Spleen (tissue), 7 donors: ENCODE measurements around the gene KLHL8.

Experiments
- POLR2A ChIP-seq, 3 donors: fragments of 450-650 bp; IDR thresholded peaks; one replicate each; pipeline ENCODE4 v1.5.1; 2017; ENCODE audit warnings: antibody characterized with exemption in 3 of 3, mild to moderate bottlenecking in 1 of 3
- TF ChIP-seq, protein P1 (sequence below), 11 experiments: fragments of 200-600 bp in 7 of 11; fragments of 450-650 bp in 4 of 11; sonication (generic) in 4 of 11; IDR thresholded peaks in 8 of 11; conservative IDR thresholded peaks in 3 of 11; 1 replicate in 7 of 11; 2 replicates in 4 of 11; pipeline versions ENCODE4 v1.4.0 to v1.8.0; 2016 to 2021; ENCODE audit warnings: antibody characterized with exemption in 11 of 11, inconsistent platforms in 4 of 11, mild to moderate bottlenecking in 1 of 11
- donor health status: DM: no; HTN: no; CAD: no; lungs with moderate emphysema.
- donor health status: DM: no; HTN: no; CAD: no.
- donor health status: DM: no; HTN: no; CAD: no.

GRCh38 chr4:87249332-87250019, 29.1 kb upstream of the KLHL8 start:
- TF ChIP-seq, protein P1, sequence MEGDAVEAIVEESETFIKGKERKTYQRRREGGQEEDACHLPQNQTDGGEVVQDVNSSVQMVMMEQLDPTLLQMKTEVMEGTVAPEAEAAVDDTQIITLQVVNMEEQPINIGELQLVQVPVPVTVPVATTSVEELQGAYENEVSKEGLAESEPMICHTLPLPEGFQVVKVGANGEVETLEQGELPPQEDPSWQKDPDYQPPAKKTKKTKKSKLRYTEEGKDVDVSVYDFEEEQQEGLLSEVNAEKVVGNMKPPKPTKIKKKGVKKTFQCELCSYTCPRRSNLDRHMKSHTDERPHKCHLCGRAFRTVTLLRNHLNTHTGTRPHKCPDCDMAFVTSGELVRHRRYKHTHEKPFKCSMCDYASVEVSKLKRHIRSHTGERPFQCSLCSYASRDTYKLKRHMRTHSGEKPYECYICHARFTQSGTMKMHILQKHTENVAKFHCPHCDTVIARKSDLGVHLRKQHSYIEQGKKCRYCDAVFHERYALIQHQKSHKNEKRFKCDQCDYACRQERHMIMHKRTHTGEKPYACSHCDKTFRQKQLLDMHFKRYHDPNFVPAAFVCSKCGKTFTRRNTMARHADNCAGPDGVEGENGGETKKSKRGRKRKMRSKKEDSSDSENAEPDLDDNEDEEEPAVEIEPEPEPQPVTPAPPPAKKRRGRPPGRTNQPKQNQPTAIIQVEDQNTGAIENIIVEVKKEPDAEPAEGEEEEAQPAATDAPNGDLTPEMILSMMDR (IDR thresholded peaks at IDR 0.05 in 8 of 11, conservative IDR thresholded peaks at IDR 0.05 in 3 of 11): no peak
- no peak for TF ChIP-seq POLR2A (IDR thresholded peaks at IDR 0.05)
